NCI-H128 (cell line): ENCODE results near the gene DHDH.

ENCODE experiments used
- DNase-seq: peaks from one replicate; lab custom pipeline; 2025; ENCODE audit not compliant: unreplicated experiment; lab: John Stamatoyannopoulos, UW

Gene DHDH

GRCh38 chr19:48966541-48967345 lies 33.2 kb downstream of the DHDH start:
- no peak for DNase-seq

DNA sequence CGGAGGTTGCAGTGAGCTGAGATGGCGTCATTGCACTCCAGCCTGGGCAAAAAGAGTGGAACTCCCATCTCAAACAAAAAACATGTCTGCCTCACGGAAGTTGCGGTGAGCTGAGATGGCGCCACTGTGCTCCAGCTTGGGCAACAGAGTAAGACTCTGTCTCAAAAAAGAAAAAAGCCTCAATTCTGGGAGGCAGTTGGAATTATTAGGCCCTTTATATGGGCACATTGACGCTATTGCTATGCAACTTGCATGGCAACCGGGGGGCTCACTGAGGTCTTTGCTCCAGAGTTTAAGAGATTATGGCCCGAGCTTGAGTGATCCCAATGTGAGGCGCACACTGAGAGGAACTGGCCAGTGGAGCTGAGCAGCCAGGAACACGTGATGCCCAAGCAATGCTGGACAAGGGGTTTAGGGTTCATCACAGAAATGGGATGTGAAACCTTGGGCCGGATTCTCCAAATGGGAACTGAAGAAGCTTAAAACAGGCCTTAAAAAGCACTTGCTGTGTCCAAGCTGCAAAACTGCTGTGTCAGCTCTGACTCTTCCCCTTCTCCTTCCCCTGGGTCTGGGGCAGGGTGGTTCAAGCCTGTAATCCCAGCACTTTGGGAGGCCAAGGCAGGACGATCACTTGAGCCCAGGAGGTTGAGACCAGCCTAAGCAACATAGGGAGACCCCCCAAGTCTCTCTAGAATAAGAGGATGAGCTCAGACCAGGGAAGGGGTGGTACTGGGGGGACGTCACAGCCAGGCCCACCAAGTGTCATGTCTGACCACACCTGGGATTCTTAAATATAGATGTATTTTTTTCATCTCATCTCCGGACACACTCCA lies 34.1 kb downstream of the DHDH start:
- DNase-seq: no peak

DNA sequence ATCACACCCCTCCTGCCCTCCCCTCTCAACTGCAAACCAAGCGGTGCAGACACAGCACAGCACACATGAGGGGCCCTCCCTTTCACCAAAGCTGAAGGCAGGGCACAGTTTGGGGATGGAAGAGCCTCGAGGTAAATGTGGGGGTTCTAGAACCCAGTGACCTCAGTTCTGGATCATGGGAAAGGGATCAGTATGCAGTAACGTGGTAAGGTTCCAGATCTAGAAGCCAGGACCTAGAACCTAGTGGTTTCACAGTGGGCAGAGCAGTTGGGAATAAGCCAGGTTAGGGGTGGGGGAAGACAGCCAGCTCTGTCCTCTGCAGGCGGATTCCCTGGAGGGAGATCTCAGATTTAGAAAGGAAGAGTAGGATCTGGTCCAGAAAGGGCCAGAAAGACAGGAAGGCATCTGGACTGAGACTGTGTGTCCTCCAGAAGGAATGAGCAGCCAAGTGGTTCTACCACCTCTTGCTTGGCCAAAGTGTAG lies 34.7 kb downstream of the DHDH start:
- DNase-seq: no peak

- no peak for DNase-seq
Observed at GRCh38 chr19:48968813-48969218, 35.3 kb downstream of the DHDH start.

GRCh38 chr19:48969276-48970138 lies 36.0 kb downstream of the DHDH start:
- DNase-seq: no peak

DNA sequence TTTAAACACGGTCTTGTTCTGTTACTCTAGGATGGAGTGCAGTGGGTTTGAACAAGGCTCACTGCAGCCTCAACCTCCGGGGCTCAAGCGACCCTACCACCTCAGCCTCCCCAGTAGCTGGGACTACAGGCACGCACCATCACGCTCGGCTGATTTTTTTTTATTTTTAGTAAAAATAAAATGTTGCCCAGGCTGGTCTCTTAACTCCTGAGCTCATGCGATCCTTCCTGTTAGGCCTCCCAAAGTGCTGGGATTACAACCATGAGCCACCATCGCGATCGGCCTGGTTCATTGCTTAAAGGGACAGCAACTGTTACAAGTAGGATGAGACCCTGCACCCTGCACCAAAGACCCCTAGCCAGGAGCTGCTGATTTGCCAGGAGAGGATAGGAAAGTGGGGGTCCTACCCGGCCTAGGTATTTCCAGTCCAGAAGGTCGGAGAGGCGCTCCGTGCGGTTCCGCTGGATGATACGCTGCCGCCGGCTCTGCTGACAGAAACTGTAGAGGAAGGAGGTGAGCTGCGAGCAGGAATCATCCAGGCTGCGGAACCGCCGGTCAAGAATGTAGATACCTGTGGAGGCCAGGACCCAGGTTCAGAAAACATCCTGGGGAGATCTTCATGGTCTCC lies 36.8 kb downstream of the DHDH start:
- DNase-seq: no peak

DNA sequence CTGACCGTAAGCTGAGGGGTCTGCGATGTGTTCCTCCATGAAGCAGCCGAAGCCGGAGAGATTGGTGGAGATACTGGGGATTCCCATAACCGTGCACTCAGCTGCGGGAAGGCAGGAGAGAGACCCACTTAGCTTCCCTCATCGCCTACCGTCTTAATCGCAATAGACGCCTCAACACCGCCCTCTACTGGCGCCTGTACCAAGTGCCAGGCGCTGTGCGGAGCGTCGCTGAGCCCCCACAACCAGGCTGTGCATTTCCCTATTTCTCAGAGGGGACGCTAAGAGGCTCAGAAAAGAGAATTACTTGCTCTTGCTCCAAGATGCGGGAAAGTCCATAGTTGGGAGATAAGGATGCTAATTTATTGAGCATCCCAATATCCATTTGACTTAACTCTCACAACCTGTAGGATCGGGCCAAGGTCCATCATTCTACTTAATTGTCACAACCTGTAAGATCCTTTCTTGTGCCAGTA lies 37.5 kb downstream of the DHDH start:
- DNase-seq: peak; percentile 76

- no peak for DNase-seq
Observed at GRCh38 chr19:48975947-48976847, 42.7 kb downstream of the DHDH start.

GRCh38 chr19:48977061-48977460 lies 43.6 kb downstream of the DHDH start:
- DNase-seq: no peak

DNA sequence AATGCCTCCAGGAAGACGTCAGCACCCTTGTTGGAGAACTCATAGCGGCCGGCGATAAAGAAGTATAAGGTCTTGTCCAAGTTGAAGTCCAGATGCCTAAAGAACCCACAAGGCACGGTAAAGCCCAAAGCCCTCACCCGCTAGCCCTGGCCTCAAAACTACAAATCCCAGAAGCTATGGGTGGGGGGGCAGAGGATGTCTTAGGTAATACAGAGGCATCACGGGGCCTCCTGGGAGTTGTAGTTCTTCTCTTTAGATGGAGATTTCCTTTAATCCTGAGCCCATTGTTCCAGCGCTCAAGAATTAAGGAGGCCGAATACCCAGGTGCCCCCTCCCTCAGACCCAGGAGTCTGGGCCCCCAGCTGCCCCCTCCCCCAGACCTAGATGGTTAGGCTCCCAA lies 48.8 kb downstream of the DHDH start:
- no peak for DNase-seq

DNA sequence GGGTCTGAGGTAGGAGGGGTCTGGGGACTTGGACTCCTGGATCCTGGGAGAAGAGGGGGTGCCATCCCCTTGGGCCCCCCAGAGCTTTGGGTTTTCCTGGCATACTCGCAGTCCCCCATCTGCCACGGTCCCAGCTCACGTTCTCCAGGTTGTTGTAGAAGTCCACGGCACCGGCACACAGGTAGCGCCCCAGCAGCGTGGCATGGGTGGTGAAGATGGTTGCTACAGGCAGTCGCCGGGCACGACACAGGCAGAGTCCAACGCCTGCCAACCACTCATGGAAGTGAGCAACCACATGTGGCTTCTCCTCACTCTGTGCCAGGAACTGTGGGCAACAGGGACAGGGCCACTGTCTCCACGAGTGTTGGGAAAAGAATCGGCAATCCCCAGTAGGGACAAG lies 52.2 kb downstream of the DHDH start:
- DNase-seq: no peak

- no peak for DNase-seq
Observed at GRCh38 chr19:48986211-48986610, 52.7 kb downstream of the DHDH start.

- no peak for DNase-seq
Observed at GRCh38 chr19:48987323-48987722, 53.8 kb downstream of the DHDH start.

DNA sequence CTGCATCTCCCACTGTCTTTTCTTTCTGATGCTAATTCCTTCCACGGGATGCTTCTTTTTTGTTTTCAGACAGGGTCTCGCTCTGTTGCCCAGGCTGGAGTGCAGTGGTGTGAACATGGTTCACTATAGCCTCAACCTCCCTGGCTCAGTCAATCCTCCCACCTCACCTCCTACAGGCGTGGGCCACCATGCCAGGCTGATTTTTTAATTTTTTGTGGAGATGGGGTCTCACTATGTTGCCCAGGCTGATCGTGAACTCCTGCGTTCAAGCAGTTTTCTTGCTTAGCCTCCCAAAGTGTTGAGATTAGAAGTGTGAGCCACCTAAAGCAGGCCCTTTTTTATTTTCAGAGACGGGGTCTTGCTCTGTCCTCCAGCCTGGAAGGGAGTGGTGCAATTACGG lies 54.8 kb downstream of the DHDH start:
- no peak for DNase-seq

- DNase-seq: no peak
Observed at GRCh38 chr19:48988860-48989259, 55.4 kb downstream of the DHDH start.

GRCh38 chr19:48989701-48990291 lies 56.3 kb downstream of the DHDH start:
- no peak for DNase-seq

DNA sequence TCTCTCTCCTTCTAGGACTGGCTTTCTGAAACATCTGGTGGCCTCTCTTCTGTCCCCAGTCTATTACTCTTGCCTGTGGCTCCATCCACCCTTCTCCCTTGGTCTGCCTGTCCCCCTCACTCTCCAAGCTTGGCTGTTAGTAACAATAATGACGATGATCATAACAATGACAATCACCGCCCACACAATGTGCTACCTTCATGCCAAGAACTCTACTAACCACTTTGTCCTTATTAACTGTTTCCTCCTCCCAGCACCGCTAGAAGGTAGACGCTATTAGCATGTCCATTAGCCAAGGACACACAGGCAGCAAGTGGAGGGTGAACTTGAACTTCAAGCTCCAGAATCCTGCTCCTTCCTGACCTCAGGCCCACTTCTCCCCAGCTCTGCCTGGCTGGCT lies 56.9 kb downstream of the DHDH start:
- no peak for DNase-seq

DNA sequence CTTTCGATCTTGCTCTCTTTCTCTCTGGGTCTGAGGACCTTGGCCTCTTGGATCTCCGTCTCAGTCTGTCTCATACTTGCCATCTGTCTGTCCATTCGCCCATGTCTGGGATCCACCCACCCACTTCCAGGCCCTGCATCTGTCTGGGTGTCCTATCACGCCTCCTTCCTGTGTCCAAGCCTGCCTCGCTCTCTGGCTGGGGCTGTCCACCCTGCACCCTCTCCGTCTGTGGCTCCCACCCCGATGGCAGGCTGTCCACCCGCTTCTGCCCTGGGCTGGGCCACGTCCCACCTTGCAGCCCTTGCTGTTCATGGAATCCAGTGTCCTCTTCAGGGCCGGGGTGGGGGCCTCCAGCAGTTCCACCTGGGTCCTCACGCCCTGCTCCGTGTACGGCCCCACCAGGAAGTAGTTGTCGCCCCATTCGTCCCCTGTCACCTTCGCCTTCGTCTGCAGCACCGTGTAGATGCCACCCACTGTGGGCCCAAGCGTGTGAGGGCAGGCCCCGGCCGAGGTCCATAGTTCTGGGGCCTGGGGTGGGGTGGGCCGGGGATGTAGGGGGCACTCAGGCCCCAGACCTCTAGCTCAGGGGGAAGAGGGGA lies 57.6 kb downstream of the DHDH start:
- DNase-seq: no peak
